ENCODE results near the gene POLG2. TPM values are rescaled to one million over a fixed set of nuclear protein-coding genes. Genes with fewer than 3 reads are reported as not detected.

Gene POLG2
- total RNA-seq, 1 donor from 2014 or later: 12.0 TPM

GRCh38 chr17:64428406-64428805 is 68.4 kb downstream of the POLG2 start:
- no peak for TF ChIP-seq CTCF (IDR thresholded peaks at IDR 0.05)
- H3K27ac ChIP-seq: no peak overlapping the region
- intact Hi-C loops (cut with DNase I): loop anchor here (10.0 kb wide), 1 partner anchor 56 kb away; no protein-coding TSS in a partner anchor
- no peak for ATAC-seq
- H3K4me1 ChIP-seq: no peaks in the 10 kb centered on the region
- H3K36me3 ChIP-seq: no peaks in the 10 kb centered on the region
- DNase-seq: no peak
- no peaks in the 10 kb centered on the region for H3K27me3 ChIP-seq (ENCODE audit: low read depth)
- H3K4me3 ChIP-seq: no peak overlapping the region
- no peaks in the 10 kb centered on the region for H3K9me3 ChIP-seq

Small RNA genes within 50 kb of the gene (microRNA-seq; reads per million reads assigned to microRNA genes)
- 2.5 reads per million for gene MIR3064 (ENCODE audit: borderline number of aligned reads)
- not detected for gene MIR5047 (ENCODE audit: borderline number of aligned reads)

Other genes starting within 250 kb of the POLG2 start
- 41.3 TPM for gene TEX2, start 233.8 kb downstream of the POLG2 start, total RNA-seq
- gene PECAM1, start 106.2 kb downstream of the POLG2 start, total RNA-seq: 679 TPM
- 19.6 TPM for gene MILR1, start 47.9 kb downstream of the POLG2 start, total RNA-seq
- 964 TPM for gene DDX5, start 9.2 kb upstream of the POLG2 start, total RNA-seq
- gene CEP95, start 9.9 kb upstream of the POLG2 start, total RNA-seq: 34.2 TPM
- 39.6 TPM for gene SMURF2, start 165.3 kb upstream of the POLG2 start, total RNA-seq